Psoas muscle (tissue), 8 donors: ENCODE measurements around the gene FTCDNL1. TPM values are rescaled to one million over a fixed set of nuclear protein-coding genes. Genes with fewer than 3 reads are reported as not detected.

Source experiments
- ATAC-seq, 4 donors: fragments of 200-7000 bp; cut with Tn5 transposase; one replicate each; pipeline ENCODE4 v1.9.1; 2020; ENCODE audit warnings: moderate library complexity in 3 of 4, mild to moderate bottlenecking in 2 of 4
- DNase-seq, 2 donors: peaks; one replicate each; pipeline ENCODE4 v3.0.0-alpha.2; 2020
- H3K27ac ChIP-seq: fragments of 200-600 bp; one replicate; pipeline ENCODE4 v1.8.0; 2022
- H3K27me3 ChIP-seq, 3 donors: fragments of 200-600 bp in 1 of 3; one replicate each; pipeline versions ENCODE4 v1.6.1 to v1.8.0; 2013 to 2022; ENCODE audit warnings: low read length in 2 of 3, mild to moderate bottlenecking in 2 of 3, moderate library complexity in 1 of 3; ENCODE audit not compliant: insufficient read depth in 3 of 3
- H3K36me3 ChIP-seq, 2 donors: fragments of 200-600 bp in 1 of 2; one replicate each; pipeline versions ENCODE4 v1.6.1 to v1.8.0; 2013 to 2022; ENCODE audit warnings: low read depth in 1 of 2, mild to moderate bottlenecking in 1 of 2, moderate library complexity in 1 of 2; ENCODE audit not compliant: insufficient read depth in 1 of 2
- H3K4me1 ChIP-seq: fragments of 200-600 bp; one replicate; pipeline ENCODE4 v1.8.0; 2022
- H3K4me3 ChIP-seq: fragments of 200-600 bp; one replicate; pipeline ENCODE4 v1.8.0; 2022; ENCODE audit warnings: mild to moderate bottlenecking
- H3K9me3 ChIP-seq: fragments of 200-600 bp; one replicate; pipeline ENCODE4 v1.8.0; 2022
- WGBS, 3 donors: extraction: QIAGEN DNeasy Blood & Tissue Kit; methylation state at CpG; one replicate each; pipeline versions ENCODE4 v1.1.6 to v1.1.7; 2013; 5-methylcytosine and 5-hydroxymethylcytosine counted together
- intact Hi-C, 2 donors: fragments of 100-400 bp; cut with DNase I; formaldehyde crosslinking; loops; one replicate each; pipeline versions ENCODE4 v1.11.0 to v1.14.2; 2022
- polyA plus RNA-seq, 3 donors: library from polyadenylated mRNA; stranded (reverse); fragments of 200-250 nt; gene quantifications; one replicate each; pipeline ENCODE4 v1.2.3, GENCODE V29; 2013
- total RNA-seq, 4 donors: library from RNA; stranded (reverse); fragmentation: NEBNext Ultra II Directional in 2 of 4; extraction: Animal tissue kit (Norgen Biotek cat#: 25700) in 2 of 4; gene quantifications; one replicate each; pipeline versions ENCODE4 v1.2.1 to v1.2.4, GENCODE V29; 2021 to 2023
- TF ChIP-seq, protein P1 (sequence below): fragments of 200-600 bp; IDR thresholded peaks from one replicate; pipeline ENCODE4 v1.8.0; 2022; ENCODE audit warnings: antibody characterized with exemption
- donor health status: healthy with polysubstance abuse.
- donor health status: DM: no; HTN: no; CAD: no; lungs with moderate emphysema.
- donor health status: Bipolar disorder and iron deficiency.
- donor health status: healthy.
- donor health status: DM: yes; HTN: yes; CAD: no.
- donor health status: DM: no; HTN: no; CAD: no.
- donor health status: DM: no; HTN: no; CAD: no.
- donor health status: DM: yes; HTN: yes; CAD: no.

Gene FTCDNL1
- total and polyA plus RNA-seq, 7 donors, result 4.9 to 25.7 (median 9.0) TPM

DNA sequence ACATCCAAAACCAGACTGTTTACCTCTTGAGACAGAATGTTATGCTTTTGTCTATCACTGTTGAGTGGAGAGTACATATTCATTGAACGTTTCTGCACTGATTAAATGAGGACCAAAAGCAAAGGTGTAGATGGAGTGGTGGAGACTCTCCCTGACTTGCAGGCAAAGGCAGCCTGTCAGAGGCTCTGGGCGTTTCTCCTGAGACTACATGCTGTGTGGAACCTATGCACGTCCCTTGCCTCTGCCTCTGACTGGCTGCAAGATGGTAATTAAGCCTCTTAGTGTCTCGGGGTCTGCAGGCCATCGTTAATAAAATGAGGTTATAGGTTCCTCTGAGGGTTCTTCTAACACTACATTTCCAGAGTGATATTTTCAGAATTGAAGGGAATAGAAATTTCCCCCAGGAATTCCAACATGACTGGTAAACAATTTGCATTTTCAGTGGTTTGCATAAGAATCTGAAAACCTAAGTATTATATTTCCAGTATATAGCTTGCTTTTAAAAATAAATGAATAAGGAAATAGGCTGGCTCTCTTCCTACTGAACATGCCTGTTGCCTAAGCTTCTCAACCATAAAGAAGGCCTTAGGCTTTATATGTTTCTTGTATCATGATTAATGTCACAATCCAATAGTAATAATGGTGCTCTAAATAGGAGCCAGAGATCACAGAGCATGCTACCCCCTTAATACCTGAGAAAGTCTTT is 107.4 kb downstream of the FTCDNL1 start:
- 68 to 72% (median 71%) methylated on average over 5 of the region's 5 CpGs for WGBS, 3 donors
- intact Hi-C loops, result loop anchor here (5.0 to 10.0 kb wide), 3 partner anchors 41 to 1431 kb away; no protein-coding TSS in a partner anchor

GRCh38 chr2:199742884-199743283 is 108.1 kb downstream of the FTCDNL1 start:
- Histone ChIP-seq H3K9me3 (no peaks in the 10 kb centered on the region), H3K27ac (no peak overlapping the region), H3K36me3 (no peaks in the 10 kb centered on the region), H3K27me3 (no peaks in the 10 kb centered on the region), H3K4me3 (no peak overlapping the region), H3K4me1 (no peaks in the 10 kb centered on the region)
- ATAC-seq (no peak), DNase-seq (no peak)
- intact Hi-C loops, result loop anchor here (5.0 to 10.0 kb wide), 3 partner anchors 41 to 1431 kb away; no protein-coding TSS in a partner anchor
- TF ChIP-seq, protein P1, sequence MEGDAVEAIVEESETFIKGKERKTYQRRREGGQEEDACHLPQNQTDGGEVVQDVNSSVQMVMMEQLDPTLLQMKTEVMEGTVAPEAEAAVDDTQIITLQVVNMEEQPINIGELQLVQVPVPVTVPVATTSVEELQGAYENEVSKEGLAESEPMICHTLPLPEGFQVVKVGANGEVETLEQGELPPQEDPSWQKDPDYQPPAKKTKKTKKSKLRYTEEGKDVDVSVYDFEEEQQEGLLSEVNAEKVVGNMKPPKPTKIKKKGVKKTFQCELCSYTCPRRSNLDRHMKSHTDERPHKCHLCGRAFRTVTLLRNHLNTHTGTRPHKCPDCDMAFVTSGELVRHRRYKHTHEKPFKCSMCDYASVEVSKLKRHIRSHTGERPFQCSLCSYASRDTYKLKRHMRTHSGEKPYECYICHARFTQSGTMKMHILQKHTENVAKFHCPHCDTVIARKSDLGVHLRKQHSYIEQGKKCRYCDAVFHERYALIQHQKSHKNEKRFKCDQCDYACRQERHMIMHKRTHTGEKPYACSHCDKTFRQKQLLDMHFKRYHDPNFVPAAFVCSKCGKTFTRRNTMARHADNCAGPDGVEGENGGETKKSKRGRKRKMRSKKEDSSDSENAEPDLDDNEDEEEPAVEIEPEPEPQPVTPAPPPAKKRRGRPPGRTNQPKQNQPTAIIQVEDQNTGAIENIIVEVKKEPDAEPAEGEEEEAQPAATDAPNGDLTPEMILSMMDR, result no peak
- 80 to 89% (median 87%) methylated on average over 2 of the region's 2 CpGs for WGBS, 3 donors

More for the DNA sequence above, 107.4 kb downstream of the FTCDNL1 start:
- no peak for DNase-seq
- Histone ChIP-seq H3K9me3 (no peaks in the 10 kb centered on the region), H3K36me3 (no peaks in the 10 kb centered on the region), H3K27ac (no peak overlapping the region), H3K4me1 (no peaks in the 10 kb centered on the region), H3K27me3 (no peaks in the 10 kb centered on the region), H3K4me3 (no peak overlapping the region)
- ATAC-seq, result no peak
- TF ChIP-seq, protein P1, result no peak

DNA sequence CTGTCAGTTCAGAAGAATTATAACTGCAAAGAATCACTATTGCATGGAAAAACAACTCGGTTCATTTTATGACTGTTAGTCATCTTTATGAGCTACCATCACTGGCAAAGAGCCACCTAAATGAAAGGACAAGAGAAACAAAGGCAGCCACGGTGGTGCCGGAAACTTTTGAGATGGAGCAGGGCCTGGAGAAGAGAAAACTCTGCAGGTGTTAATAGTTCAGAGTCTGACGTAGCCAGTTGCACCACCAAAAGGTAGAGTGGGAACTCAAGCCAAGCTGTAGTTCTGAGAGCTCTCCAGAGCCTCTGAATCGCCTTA is 110.9 kb downstream of the FTCDNL1 start:
- no peak for ATAC-seq
- no peaks in the 10 kb centered on the region for H3K9me3 ChIP-seq
- H3K27me3 ChIP-seq, result no peaks in the 10 kb centered on the region
- no peaks in the 10 kb centered on the region for H3K36me3 ChIP-seq
- 33 to 44% (median 37%) methylated on average over 5 of the region's 5 CpGs for WGBS, 3 donors
- intact Hi-C loops, result loop anchor here (5.0 to 10.0 kb wide), 3 partner anchors 38 to 1428 kb away; no protein-coding TSS in a partner anchor
- no peak for DNase-seq
- no peak overlapping the region for H3K27ac ChIP-seq
- peak overlapping the region; percentile 25 for H3K4me3 ChIP-seq
- H3K4me1 ChIP-seq, result no peaks in the 10 kb centered on the region
- TF ChIP-seq, protein P1, result no peak

DNA sequence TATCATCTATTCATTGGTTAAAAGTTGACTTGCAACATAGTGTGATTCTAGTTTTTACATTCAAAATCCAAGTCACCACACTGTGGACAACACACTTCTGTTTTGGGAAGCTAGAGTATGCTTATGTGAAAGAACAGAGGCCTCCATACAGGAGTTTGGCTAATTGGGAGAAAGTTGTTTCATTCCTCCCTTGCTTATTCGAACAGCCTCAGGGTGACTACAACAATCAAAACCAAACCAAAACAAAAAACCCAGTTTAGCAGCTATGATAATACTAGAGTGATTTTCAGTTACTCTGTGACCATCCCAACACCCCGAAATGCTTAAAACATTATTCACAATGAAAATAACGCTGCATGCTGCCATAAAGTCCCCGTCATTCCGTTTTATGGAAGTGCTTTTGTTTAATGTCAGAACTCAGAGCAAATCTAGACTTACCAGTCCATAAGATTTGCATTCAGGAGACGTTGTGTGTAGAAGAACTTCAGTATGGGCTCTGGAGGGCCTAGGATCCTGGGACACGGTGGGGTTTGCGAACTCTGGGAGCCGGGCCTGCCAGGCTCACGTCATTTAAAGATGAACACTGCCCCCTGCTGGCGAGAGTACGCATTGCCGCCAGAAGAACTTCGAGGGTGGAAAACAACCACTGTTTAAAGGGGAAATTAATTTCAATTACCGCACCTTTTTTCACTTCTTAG is 111.4 kb downstream of the FTCDNL1 start:
- 32 to 36% (median 32%) methylated on average over 15 of the region's 15 CpGs for whole genome bisulfite sequencing, 3 donors
- H3K4me3 ChIP-seq, result peak overlapping the region; percentile 25
- H3K36me3 ChIP-seq, result no peaks in the 10 kb centered on the region
- DNase-seq (peak; percentile 51 to 79), ATAC-seq (peak; percentile 61 to 80 (median 68))
- intact Hi-C loops, result loop anchor here (2.0 to 10.0 kb wide), 4 partner anchors 35 to 1427 kb away; no protein-coding TSS in a partner anchor
- TF ChIP-seq, protein P1, result peak; percentile 96
- H3K27ac ChIP-seq, result no peak overlapping the region
- no peaks in the 10 kb centered on the region for H3K4me1 ChIP-seq
- H3K9me3 ChIP-seq, result no peaks in the 10 kb centered on the region
- H3K27me3 ChIP-seq, result no peaks in the 10 kb centered on the region
